Cerebellar cortex (tissue), 1 donor: ENCODE measurements around the gene GTPBP4.

Experiments
- DNase-seq: peaks from one replicate; pipeline ENCODE4 v3.0.0-alpha.2; 2015; ENCODE audit warnings: low spot score

The GTPBP4 gene

DNA sequence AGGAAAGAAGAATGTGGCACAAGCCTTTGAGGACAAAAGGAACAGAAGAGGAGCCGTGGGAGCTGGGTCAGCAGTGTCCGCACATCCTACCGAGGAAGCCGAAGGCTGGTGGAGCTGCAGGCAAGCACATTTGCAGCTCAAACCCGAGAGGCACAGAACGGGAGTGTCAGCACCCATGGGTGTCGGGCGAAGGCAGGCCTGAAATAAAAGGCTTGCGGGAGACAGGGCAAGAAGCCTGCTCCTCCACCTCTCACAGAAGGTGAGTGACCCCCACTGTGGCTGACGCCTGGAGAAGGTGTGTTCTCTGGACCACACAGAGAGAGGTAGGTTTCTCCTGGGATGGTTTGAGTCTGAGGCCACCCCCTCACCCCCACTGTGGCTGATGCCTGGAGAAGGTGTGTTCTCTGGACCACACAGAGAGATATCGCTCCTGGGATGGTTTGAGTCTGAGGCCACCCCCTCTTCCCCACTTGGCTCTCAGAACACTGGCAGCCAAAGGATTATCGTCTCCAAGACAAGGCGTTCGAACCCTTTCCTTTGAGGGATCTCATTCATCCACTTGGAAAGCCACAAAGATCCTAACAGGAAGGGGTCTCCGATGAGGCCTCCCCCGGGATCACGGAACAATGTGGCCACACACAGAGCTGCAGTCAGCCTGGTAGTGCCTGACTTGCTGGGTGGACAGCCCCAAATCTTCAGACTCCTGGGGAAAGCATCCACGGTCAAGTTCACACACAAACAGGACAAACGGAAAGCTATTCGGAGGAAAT, 21.6 kb upstream of the GTPBP4 start:
- DNase-seq, result no peak

DNA sequence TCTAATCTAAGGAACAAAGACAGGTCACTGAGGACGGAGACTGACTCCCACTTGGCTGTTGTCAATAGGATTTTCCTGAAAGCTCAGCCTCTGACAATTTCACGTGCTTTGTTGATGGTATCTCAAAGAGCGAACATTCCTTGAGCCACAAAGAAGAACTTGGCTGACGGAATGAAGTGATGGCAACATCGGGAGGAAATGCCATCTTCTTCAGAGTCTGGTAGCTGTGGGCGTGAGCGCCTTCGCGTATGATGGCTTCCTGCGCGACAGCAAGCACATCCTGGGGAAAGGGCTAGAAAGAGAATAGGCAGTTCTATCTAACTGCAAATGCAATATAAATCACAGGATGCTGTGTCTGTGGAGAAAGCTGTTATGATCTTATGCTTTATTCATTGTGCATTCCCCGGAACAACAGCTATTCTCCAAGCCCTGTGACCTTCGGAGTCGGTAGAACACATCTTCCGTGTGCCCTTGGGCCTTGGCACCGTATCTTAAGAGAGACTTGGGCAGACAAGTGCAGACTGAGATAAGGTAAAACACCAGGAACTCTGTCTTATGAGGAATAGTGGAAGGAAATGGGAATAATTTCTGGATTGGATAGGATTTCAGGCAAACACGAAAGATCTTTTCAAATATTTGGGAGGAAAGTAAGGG, 19.6 kb upstream of the GTPBP4 start:
- DNase-seq, result no peak

DNA sequence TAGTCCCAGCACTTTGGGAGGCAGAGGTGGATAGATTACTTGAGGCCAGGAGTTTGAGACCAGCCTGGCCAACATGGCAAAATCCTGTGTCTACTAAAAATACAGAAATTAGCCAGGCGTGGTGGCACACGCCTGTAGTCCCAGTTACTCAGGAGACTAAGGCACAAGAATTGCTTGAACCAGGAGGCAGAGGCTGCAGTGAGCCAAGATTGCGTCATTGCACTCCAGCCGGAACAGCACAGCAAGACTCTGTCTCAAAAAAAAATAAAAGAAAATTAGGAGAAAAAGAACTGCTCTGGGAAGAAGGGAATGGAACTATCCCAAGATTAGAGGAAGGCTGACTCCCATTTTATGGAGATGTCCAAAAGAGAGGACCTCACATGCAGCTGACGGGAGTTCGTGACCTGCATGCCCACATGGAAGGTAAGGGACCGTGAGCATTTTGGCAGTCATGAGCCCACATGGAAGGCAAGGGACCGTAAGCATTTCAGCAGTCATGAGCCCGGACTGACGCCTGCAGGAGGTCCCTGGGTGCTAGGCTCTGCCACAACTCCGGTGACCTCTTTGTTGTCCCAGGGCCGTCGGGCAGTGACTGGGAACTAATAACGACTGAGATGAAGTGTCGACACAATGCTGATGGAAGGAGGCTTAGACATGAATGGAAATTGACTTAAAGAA, 18.6 kb upstream of the GTPBP4 start:
- no peak for DNase-seq

DNA sequence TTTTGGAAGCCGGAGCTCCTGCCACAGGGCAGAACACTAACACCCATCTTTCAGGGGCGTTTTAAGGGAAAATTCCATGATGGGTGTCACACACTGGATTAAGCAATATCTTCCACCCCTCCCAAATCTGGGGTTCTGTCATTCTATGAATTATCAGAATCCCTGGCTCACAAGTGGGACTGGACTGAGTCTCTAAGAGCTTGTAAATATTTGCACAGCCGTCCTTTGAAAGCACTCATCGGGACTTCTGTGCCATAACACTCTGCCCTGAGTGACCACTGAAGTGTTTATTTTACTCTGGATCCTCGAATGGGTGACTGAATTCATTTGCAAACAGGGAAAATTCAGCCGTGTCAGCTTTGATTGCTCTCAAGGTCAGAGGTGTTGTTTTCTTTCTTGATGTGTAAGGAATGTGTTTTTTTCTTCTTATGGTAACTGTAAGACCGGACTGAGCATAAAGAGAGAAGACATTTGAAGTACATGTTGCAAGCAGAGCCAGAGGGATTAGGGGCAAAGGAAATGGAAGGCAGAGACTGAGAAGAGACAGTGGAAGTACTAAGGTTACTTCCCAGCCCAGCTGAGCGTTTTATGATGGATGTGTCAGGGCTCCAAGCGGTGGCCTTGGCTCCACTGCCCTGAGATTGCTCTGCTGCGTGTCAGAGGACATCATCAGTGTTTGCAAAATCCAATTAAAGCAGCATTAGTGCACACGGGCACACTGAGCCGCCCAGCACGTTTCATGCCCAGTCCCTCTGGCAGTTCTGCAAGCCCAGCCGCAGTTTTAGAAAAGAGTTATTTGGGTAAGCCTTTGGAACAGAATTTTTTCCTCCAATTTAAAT, 17.7 kb upstream of the GTPBP4 start:
- peak; percentile 53 for DNase-seq

DNA sequence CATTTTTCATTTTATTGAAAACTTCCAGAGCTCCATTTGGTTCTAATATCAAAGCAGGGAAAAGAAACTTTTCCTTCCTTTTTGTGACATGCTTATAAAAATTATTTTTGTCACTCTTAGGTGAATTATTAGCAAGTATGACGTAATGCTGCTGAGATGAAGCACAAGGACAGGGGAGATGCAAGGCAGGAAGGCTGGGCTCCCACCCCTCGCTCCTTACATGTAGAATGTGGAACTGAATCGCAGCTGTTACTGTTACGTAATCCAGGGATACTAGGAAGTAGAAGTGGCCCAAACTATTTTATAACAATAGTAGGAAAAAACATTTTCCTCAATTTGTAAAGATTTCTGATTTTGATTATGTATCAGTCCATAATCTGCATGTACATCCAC, 17.1 kb upstream of the GTPBP4 start:
- DNase-seq, result no peak

DNA sequence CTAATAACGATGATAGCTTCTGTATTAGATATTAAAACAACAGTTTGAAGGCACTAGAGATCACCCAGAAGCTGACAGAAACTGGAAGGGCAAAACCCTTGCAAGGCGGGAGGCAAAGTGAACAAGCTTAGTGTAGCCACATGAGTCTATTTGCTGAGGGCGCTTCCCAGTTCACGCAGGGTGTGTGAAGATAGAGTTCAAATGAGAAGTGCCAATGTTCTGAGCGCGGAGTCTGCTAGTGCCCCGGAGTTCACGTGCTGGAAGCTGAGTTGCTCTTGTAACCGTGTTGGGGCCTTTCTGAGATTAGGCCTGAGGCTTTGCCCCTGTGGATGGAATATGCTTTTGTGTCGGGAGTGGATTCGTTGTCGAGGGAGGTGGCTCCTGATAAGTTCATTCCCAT, 16.6 kb upstream of the GTPBP4 start:
- no peak for DNase-seq

DNA sequence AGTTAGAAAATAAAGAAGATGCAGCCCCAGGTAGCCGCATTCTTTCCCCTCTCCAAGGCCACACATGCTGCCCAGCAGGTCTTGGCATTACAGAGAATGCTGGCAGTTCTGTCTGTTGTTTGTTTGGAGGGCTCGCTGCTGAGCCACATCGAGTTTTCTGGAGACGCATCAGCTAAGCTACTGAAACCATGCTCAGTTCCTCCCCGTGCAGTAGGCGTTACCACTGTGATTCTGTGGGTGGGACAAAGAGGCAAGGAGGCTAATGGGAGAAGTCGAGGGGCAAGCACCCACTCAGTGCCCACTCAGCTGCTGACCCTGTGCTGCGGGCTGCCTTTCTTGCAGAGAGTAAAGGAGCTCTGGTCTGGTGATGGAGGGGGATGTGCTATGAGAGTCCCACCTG, 15.5 kb upstream of the GTPBP4 start:
- peak; percentile 86 for DNase-seq

DNA sequence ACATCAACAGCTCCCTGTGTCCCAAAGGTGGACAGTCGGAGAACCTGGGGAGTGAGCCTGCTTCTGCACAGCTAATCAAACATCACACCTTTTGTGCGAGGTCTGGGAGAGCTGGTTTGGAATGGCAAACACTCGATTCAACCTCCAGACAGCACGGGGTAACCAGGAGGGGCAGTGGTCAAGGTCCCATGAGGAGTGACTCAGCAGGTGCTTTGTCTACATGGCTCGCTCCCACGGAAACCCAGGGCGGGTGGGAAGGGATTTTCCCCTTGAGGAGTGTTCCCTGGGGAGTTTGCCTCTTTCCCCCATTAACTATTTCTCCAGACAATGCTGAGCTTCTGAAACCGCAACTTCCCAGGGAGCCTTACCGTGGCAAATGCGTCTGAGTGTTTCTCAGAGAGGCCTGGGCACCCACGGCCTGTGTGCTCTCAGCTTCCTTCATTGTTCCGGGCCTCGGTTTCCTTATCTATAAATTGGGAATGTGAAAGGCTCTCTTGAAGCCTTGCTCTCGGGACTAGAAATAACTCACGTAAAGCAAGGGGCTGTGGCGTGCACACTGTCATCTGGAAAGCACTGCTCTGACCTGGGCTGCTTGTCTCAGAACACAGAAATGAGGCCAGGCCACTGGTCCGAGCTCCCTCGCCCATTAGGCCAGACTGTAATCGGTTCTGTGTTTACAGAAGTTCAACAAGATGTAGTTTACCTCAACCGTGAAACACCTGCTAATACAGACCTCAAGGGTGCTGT, 14.0 kb upstream of the GTPBP4 start:
- no peak for DNase-seq

DNA sequence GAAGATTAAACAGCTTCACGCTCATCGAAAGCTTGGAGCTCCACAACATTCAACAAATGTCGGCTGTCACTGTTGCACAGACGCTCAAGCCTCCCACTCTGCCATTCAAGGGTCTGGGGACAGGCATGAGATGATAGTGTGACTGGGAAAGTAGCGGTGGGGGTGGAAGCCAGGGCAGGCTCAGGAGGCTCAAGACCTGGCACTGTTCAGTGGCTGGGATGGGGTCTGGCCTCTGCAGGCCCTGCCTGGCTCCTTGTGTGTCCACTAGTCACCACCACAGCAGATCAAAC, 13.5 kb upstream of the GTPBP4 start:
- DNase-seq, result no peak

DNA sequence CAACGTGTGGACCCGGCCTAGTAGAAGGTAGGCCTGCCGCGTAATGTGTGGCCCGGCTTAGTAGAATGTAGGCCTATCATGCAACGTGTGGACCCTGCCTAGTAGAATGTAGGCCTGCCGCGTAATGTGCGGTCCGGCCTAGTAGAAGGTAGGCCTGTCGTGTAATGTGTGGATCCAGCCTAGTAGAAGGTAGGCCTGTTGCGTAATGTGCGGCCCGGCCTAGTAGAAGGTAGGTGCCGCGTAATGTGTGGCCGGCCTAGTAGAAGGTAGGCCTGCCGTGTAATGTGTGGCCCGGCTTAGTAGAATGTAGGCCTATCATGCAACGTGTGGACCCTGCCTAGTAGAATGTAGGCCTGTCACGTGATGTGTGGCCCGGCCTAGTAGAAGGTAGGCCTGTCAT, 11.9 kb upstream of the GTPBP4 start:
- DNase-seq, result no peak

DNA sequence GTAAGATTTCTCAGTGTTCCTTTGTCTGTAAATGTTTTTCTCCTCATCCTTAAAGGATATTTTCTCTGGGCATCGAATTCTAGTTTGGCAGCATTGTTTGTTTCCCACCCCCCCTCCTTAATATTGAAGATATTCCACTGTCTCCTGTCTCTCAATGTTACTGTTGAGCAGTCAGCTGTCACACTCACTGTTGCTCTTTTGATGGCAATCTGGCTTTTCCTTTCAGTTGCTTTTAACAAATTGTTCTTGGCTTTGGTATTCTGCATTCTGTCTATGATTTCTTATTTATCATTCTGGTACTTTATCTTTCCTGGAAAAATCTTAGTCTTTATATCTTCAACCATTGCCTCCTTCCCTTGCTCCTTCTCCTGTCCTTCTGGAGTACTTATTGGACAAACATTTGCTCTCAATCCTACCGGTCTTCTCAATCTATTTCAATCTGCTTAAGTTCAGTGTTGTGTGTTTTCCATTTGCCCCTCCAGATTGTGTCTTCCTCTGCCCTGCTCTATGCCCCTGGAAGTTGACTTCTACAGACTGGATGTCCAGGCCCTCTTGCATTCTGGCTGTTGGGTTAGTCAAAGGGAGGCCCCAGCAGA, 9.3 kb upstream of the GTPBP4 start:
- DNase-seq, result no peak

DNA sequence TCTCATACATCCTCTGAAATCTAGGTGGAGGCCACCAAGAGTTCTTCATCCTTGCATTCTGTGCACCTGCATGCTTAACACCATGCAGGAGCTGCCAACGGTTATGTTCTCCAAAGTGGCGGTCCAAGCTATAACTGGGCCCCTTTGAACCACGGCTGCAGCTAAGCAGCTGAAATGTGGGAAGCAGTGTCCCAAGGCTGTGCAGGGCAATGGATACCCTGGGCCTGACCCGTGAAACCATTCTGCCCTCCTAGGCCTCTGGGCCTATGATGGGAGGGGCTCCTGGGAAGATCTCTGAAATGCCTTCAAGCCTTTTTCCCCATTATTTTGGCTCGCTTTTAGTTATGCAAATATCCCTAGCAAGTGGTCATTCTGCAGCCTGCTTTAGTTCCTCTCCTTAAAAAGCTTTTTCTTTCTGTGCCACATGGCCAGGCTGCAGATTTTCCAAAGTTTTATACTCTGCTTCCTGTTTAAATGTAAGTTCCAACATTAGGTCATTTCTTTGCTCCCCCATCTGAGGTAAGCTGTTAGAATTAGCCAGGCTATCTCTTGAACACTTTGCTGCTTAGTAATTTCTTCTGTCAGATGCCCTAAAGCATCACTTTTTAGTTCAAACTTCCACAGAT, 7.7 kb upstream of the GTPBP4 start:
- DNase-seq, result no peak

DNA sequence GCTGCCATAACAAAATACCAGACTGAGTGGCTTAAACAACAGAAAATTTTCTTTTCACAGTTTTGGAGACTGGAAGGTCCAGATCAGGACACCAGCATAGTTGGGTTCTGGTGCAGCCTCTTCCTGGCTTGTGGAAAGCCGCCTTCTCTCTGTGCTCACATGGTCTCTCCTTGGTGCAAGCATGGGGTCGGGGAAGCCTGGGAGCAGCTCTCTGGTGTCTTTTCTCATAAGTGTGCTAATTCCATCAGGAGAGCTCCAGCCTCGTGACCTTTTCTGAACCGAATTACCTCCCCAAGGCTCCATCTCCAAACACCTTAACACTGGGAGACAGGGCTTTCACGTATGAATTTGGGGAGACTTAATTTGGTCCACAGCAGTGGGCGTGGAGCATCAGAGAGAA, 4.8 kb upstream of the GTPBP4 start:
- DNase-seq, result no peak

DNA sequence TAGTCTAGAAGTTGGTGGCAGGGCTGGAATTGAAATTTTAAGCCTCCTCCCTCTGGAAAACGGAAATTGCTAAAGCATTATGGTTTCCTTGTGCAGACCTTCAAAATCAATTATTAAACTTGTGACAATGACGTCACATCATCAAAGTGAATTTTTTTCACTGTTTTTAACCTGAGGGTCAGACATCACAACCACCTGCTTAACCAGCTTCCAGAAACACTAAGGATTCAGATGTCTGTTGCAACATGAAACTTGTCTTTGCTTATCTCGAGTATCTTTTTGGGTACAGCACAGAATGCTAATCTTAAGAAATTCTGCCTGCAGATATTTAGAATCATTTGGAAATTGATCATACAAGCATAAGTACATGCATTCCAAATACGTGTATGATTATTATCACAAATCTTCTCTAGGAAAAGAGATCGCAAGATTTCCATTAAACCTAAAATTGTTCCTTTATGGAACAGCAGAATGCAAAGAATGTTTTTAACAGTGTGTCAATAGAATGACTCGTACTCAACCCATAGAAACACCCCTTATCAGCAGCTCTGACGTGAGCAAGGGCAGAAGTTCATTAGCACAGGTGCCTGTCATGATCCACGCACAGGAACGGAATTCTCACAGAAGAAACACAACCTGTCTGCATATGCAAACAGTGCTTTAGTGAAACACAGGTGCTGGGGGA, 4.1 kb upstream of the GTPBP4 start:
- no peak for DNase-seq

DNA sequence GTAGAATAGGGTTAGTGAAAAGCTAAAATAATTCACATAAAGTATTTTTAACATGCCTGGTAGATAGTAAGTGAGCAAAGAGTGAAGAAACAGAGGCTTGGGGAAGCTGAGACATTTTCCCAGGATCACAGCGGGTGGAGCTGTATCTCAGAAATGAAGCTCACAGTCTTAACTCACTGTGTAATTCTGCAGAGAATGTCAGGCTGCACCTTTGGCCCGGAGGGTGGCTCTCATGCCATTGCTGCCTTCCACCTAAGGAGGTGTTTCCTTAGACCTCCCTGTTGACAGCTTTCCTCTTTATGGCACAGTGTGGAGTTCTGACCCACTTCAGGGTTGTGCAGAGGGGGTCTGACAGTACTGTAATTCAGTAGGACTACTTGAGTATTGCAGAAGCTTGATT, 2.9 kb upstream of the GTPBP4 start:
- DNase-seq, result no peak

DNA sequence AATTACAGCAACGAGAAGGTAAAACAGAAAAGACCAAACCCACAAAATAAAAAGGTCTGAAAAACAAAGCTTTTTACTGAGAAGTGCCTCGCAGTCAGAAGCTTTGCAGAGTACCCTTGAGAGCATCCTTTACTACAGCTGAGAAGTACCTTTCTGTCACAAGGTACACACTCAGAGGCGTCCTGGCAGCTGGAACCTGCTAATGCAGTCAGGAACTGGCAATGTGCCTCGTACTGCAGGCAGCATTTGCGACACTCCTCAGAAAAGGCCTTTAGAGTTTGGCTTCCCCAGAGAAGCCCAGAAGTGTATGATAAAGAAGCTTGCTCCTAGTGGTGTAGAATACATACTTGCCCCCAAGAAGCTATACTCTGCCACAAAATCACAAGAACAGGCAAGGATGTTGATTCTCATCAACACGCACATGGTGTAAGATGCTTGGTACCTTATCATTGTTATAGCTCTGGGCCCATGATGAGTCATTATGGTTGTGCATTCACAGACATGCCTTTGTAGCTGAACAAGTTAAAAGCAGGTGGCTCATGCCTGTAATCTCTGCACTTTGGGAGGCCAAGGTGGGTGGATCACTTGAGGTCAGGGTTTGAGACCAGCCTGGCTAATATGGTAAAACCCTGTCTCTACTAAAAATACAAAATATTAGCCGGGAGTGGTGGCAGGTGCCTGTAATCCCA, 2.0 kb upstream of the GTPBP4 start:
- DNase-seq, result no peak

DNA sequence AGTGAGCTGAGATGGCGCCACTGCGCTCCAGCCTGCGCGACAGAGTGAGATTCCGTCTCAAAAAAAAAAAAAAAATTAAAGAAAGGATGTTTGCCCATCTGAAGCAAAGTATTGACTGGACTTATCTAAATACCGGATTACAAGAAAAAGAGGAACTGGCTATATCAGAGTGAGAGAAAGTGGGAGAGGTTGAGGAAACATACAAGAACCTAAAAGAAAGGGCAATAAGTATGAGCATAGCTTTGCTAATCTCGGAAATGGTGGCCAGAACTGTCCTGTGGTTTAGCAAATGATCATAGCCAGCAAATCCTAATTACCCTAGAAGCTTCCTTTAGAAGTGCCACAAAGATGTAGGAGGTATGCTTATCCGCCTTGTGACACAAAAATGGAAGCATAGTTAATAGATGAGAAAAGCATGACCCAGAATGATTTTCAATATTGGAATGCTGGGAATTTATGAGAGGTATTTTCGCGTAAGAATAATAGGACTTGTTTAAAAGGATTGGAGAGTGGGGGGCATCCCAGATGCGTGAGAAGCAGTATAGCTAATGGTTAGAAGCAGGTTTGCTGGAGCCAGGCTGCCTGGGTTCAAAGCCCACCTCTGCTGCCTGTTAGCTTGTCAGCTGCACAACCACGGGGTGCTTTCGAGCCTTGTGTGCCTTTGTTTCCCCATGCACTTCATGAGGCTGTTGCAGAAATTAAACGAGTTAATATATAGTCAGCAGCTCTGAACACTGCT, 1.2 kb upstream of the GTPBP4 start:
- DNase-seq, result no peak

DNA sequence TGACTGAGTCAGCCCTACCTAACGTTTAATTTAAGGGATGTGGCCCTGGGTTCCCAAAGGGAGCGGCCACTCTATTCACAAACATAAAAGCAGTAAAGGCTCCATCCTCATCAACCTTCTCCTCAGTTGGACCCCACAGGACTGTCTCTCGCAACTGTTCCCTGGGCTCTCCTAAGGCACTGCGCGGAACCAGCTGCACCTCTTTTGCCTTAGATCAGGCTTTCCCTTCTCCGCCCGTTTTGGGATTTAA, 689 bp upstream of the GTPBP4 start:
- peak; percentile 28 for DNase-seq
